Effector memory CD8-positive, alpha-beta T cell (primary cell): ENCODE measurements around the gene B3GALNT1.

Source experiments
- ATAC-seq: fragments of 150-1000 bp; cut with Tn5 transposase; replicated peaks from 2 replicates; pipeline ENCODE4 v1.10.0; 2021; ENCODE audit warnings: mild to moderate bottlenecking, moderate library complexity
- DNase-seq, 3 experiments: peaks; one replicate each; pipeline ENCODE4 v3.0.0; 2021
- H3K27ac Mint-ChIP-seq, 2 donors: one replicate each; pipeline ENCODE4 v1.8.0; 2022; ENCODE audit warnings: mild to moderate bottlenecking in 2 of 2, mixed read lengths in 2 of 2, moderate library complexity in 2 of 2
- H3K27me3 Mint-ChIP-seq, 2 donors: one replicate each; pipeline ENCODE4 v1.8.0; 2022; ENCODE audit warnings: mixed read lengths in 2 of 2
- H3K36me3 Mint-ChIP-seq: one replicate; pipeline ENCODE4 v1.8.0; 2022; ENCODE audit warnings: mild to moderate bottlenecking, moderate library complexity, mixed read lengths; ENCODE audit not compliant: insufficient read depth
- H3K4me1 Mint-ChIP-seq, 2 donors: one replicate each; pipeline ENCODE4 v1.8.0; 2022; ENCODE audit warnings: low read depth in 2 of 2, mixed read lengths in 2 of 2
- H3K4me3 Mint-ChIP-seq, 2 donors: one replicate each; pipeline ENCODE4 v1.8.0; 2022; ENCODE audit warnings: mild to moderate bottlenecking in 2 of 2, mixed read lengths in 2 of 2, moderate library complexity in 2 of 2
- H3K9me3 Mint-ChIP-seq, 2 donors: one replicate each; pipeline ENCODE4 v1.8.0; 2022; ENCODE audit warnings: mixed read lengths in 2 of 2

Gene B3GALNT1

DNA sequence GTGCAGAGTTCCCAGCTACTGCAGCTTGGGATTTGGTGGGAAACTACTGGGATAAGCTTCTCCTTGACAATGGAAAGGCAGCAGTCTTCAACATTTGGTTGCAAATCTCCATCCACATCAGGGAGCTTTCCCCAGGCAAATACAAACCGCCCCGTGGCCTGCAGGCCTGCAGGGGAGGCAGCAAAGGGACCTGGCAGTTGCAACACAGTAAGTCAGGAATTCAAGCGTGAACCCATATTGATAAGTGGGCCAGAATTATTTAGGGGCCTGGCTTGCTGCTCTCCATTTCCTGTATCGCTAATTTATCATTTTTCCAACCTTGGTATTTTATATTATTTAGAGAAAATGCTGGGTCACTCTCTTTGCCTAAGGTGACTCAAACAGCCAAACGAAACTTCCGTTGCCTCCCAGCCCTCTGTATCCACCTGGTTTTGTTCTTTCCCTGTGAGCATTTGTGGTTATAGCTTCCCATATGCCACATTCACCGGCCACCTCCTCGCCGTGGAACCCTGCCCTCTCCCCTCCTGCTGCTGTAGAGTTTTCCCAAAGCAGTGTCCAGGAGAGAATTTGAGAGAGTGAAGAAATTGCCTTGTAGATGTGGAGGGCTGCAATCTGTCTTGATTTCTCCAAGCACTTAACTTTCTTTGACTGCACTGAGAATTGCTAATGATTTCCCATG lies 34.8 kb downstream of the B3GALNT1 start:
- H3K4me3 Mint-ChIP-seq, result no peak overlapping the region
- H3K9me3 Mint-ChIP-seq, result no peaks in the 10 kb centered on the region
- H3K27me3 Mint-ChIP-seq, result no peaks in the 10 kb centered on the region
- H3K27ac Mint-ChIP-seq, result no peak overlapping the region
- ATAC-seq (no peak), DNase-seq (no peak)
- no peaks in the 10 kb centered on the region for H3K4me1 Mint-ChIP-seq
- peaks cover 3% of the 10 kb centered on the region for H3K36me3 Mint-ChIP-seq

DNA sequence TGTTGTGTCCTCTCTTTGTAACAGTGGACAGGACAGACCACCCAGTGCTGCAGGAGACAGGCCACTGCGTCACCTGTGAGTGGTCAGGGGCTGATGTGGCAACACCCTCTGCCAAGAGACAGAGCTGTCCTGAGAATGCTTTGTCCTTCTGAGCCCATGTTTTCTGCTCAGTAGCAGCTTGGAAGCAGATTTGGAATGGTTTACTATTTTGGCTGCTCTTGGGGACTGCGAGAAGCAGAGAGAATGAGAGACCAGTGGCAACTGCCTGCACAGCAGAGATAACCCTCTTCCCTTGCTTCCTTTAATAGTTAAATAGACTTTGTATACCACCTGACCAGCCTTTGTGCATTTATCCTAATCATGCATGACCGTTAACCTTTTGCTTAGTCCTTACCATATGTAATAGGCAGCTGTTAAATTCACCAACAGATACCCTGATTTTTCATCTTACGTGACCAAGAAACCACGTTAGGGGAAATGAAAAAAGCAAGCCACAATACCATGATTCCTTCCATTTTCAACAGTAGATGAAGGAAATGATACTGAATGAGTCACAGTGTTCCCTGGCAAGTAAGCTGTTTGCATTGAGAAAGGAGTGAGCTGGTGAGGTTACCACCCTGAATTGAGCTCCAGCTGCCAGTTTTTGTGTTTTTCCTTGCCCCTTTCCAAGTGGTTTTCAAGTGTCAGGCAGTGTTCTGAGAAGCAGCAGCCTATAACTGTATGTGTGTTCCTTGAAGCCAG lies 35.5 kb downstream of the B3GALNT1 start:
- H3K9me3 Mint-ChIP-seq, result no peaks in the 10 kb centered on the region
- peak; percentile 12 for ATAC-seq
- H3K4me1 Mint-ChIP-seq, result no peaks in the 10 kb centered on the region

DNA sequence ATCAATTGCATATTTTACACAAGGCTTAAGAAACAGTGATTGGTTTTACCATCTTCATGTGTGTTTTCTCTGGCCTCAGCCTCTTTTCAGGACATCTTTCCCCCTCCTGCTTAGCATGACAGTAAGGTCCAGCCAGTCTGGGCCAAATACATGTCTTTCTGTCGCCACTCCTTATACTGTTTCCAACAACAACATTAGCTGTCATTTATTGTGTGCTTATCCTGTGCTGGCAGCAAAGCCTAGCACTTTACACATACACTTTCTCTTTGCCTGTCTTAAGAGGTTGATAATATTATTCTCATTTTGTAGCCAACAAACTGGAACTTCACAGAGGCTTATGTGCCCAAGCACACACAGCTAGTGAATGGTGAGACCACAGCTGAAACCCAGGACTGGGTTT lies 37.8 kb downstream of the B3GALNT1 start:
- DNase-seq, result no peak

More for the DNA sequence above, 35.5 kb downstream of the B3GALNT1 start:
- no peak for DNase-seq
- no peaks in the 10 kb centered on the region for H3K27me3 Mint-ChIP-seq
- peaks cover 3% of the 10 kb centered on the region for H3K36me3 Mint-ChIP-seq
- H3K4me3 Mint-ChIP-seq, result no peak overlapping the region
- no peak overlapping the region for H3K27ac Mint-ChIP-seq

DNA sequence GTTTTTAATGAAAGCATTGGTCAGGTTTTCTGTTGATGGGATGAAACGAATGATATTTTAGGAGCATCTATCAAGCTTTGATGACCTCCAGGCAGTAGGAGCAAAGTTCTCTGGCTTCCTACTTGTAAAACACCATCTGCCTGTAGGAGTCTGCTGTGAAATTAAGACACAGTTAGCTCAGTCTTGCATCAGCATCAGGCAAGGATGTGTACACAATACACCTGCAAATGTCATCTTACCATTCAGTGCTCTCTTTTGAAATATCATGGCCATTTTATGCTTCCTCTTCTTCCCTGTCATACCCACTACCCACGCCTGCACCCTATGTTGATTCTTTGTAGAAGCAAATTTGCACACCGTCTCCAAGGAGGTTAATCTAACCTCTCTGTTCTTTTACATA lies 38.2 kb downstream of the B3GALNT1 start:
- ATAC-seq (no peak), DNase-seq (no peak)
- H3K27ac Mint-ChIP-seq, result no peak overlapping the region
- H3K4me1 Mint-ChIP-seq, result no peaks in the 10 kb centered on the region
- peaks cover 3% of the 10 kb centered on the region for H3K36me3 Mint-ChIP-seq
- H3K9me3 Mint-ChIP-seq, result no peaks in the 10 kb centered on the region
- H3K4me3 Mint-ChIP-seq, result no peak overlapping the region
- H3K27me3 Mint-ChIP-seq, result no peaks in the 10 kb centered on the region

More for the DNA sequence above, 37.8 kb downstream of the B3GALNT1 start:
- Mint-ChIP-seq H3K36me3 (peaks cover 3% of the 10 kb centered on the region), H3K27ac (no peak overlapping the region), H3K4me3 (no peak overlapping the region), H3K4me1 (no peaks in the 10 kb centered on the region), H3K27me3 (no peaks in the 10 kb centered on the region), H3K9me3 (no peaks in the 10 kb centered on the region)
- ATAC-seq, result no peak

DNA sequence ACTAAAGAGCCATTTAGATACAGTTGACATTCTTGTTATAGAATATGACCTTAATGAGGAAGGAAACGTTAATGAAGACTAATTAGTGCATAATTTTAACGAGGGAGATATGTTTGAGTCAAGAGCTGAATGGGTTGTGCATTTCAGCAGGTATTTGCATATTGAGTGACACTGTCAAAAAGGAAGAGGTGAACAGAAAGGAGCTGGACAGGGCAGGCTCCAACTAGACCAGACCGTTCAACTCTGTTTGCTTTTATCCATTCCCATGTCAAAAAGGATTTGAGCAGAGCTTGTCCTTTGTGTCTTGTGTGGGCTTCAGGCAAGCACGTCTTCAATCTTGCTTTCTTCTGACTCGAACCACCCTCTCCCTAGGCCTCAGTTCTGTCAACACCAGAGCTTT lies 40.7 kb downstream of the B3GALNT1 start:
- ATAC-seq, result no peak

DNA sequence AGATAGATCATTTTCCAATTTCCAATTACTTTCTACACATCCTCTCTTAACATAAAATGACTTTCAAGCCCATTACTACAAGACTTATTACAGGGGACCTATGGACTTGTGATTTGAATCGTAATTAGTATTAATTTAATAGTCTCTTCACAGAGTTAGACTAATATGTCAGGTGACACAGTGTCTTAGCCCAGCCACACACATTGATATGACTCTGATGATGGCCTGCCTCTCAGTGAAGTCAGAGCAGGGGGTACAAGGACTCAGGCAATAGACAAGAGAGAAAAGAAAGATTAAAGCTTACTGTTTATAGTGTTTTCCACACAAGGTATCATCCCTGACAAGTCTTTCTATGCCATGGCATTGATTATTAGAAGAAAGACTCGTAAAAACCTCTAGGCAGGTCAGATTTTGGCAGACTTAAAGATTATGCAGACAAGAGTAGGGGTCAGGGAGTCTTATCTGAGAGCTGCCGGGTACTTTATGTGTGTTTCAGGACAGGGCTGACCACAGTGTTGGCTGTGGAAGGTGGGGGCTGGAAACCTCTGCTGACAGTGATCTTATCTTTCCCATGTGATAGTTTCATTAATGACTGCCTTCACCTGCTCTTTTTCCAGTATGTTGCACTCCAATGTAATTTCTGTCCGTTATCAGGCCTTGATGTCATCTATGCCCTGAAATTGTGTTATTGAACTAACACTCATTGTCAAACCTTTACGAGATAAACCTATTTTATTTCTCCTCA lies 50.1 kb downstream of the B3GALNT1 start:
- no peak overlapping the region for H3K27ac Mint-ChIP-seq
- H3K4me3 Mint-ChIP-seq, result no peak overlapping the region
- no peaks in the 10 kb centered on the region for H3K9me3 Mint-ChIP-seq

More for the DNA sequence above, 40.7 kb downstream of the B3GALNT1 start:
- H3K9me3 Mint-ChIP-seq, result no peaks in the 10 kb centered on the region
- no peak overlapping the region for H3K4me3 Mint-ChIP-seq
- no peaks in the 10 kb centered on the region for H3K27me3 Mint-ChIP-seq
- no peaks in the 10 kb centered on the region for H3K4me1 Mint-ChIP-seq
- no peak for DNase-seq
- H3K36me3 Mint-ChIP-seq, result no peaks in the 10 kb centered on the region
- no peak overlapping the region for H3K27ac Mint-ChIP-seq

DNA sequence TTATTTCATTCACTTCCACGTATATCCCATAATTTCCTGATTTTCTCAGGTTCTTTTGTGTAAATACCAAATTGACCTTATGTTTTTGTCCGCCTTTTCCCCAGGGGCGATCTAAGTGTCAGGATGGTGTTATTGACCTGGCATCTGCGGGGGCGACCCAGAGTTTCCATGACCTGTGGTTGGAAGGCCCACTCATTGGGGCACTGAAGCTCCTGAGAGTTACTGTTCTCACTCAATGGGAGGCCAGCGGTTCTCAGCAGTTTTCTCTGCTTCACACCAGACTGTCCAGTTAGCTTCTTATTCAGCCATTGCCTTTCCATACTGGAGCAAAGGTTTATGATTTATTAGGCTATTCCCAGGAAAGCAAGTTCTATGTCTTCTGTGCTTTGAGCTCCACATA lies 53.3 kb downstream of the B3GALNT1 start:
- Mint-ChIP-seq H3K27ac (no peak overlapping the region), H3K36me3 (no peaks in the 10 kb centered on the region), H3K9me3 (no peaks in the 10 kb centered on the region), H3K4me3 (no peak overlapping the region), H3K27me3 (no peaks in the 10 kb centered on the region), H3K4me1 (no peaks in the 10 kb centered on the region)
- ATAC-seq (no peak), DNase-seq (no peak)

More for the DNA sequence above, 50.1 kb downstream of the B3GALNT1 start:
- Mint-ChIP-seq H3K4me1 (no peaks in the 10 kb centered on the region), H3K36me3 (no peaks in the 10 kb centered on the region), H3K27me3 (no peaks in the 10 kb centered on the region)
- DNase-seq (no peak), ATAC-seq (no peak)

DNA sequence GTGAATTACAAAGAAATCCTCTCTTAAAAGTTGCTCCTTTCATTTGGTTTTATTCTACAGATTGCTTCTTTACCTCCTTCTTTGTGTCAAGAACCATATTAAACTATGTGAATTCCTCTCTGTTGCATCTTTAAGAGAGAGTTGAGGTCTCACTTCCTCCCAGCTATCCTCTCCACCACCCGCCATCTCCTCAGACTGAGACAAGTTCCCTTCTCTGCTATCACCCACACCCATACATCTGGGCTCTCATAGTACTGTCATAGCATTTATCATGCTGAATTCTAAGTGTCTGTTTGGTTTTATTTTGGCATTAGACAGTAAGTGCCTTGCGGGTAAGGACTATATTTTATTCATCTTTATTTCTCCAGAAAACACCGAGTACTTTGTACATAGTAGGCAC lies 54.2 kb downstream of the B3GALNT1 start:
- Mint-ChIP-seq H3K4me3 (no peak overlapping the region), H3K9me3 (no peaks in the 10 kb centered on the region), H3K27ac (no peak overlapping the region), H3K36me3 (no peaks in the 10 kb centered on the region), H3K27me3 (no peaks in the 10 kb centered on the region), H3K4me1 (no peaks in the 10 kb centered on the region)
- no peak for ATAC-seq
- DNase-seq, result no peak

DNA sequence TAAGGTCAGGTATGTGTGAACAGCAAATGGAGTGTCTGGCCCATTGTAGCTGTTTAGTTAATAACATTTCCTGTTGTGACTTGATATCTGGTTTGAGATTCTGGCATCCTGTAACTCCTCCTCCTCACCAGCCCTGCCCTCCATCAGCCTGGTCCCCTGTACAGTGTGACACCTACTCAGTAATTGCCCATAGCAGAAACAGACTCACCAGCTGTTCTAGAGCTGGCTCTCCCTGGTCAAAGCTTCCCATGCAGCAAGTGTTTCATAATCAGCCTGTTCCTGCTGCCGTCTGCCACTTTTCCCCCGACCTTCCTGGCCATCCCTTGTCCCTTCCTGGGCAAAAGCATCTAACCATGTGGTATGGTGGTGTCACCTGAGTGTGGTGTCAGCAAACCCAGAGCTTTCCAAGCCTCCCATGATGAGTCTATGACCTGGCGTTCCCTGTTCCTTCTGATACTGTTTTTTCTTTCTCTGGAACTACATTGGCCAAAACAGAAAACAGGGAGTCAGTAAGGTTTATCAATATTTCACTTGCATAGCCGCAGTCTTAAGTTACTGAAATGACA lies 55.4 kb downstream of the B3GALNT1 start:
- peaks cover 0 to 7% of the 10 kb centered on the region in 2 donors for H3K9me3 Mint-ChIP-seq
- DNase-seq (no peak), ATAC-seq (no peak)
- H3K27ac Mint-ChIP-seq, result no peak overlapping the region
- H3K27me3 Mint-ChIP-seq, result no peaks in the 10 kb centered on the region
- H3K4me1 Mint-ChIP-seq, result no peaks in the 10 kb centered on the region
- no peaks in the 10 kb centered on the region for H3K36me3 Mint-ChIP-seq
- no peak overlapping the region for H3K4me3 Mint-ChIP-seq

DNA sequence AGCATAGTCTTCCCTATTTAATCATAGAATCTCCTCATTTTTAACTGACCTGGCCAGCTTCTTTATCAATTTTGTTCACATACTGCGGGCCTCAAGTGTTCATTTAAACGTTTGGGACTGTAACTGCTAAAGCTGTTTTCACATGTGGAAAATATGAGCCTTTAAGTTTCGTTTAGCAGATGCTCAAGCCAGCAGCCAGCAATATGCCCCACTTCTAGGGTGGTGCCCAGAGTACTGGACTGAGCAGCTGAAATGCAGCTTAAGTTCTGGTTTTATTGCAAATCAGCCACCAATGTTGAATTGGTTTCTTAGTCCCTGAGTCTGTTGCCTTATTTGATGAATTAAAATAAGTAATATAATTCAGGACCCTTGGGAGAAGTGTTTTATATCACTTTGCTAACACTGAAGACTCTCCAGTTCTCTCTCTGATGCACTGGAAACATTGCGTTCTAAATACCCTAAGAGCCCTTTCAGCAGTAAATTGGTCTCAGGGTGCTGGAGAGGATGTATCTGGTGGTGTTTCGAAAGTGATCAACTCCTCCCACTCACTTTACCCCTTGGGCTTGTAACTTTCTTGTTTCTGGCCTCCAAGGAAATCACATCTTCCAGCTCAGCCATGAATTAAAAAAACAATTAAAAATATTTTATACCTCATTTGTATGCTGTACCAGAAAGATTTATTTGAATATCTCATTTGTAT lies 61.7 kb downstream of the B3GALNT1 start:
- DNase-seq, result no peak
- Mint-ChIP-seq H3K36me3 (no peaks in the 10 kb centered on the region), H3K4me1 (no peaks in the 10 kb centered on the region), H3K27ac (no peak overlapping the region), H3K4me3 (no peak overlapping the region), H3K9me3 (peaks cover 2 to 7% of the 10 kb centered on the region in 2 donors), H3K27me3 (no peaks in the 10 kb centered on the region)
- ATAC-seq, result no peak

DNA sequence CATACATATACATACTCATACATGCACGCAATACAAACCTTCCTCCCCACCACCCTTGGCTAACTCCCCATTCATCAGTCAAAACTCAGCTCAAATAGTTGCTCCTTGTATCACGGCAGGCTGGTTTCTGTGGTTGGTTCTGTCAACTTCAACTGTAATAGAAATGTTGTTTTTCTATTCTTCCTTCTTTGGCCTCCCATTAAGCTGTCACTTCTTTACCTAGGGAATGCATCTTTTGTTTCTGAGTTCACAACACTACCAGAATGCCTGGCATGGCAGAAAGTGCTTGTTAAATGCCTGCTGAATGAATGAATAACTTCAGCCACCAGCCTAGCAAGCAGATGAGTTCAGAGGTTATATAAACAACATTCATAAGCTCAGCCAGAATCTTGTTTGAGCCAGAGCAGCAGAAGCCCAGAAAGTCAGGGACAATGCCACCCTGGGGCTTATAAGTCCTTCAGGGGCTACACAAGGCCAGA lies 63.1 kb downstream of the B3GALNT1 start:
- no peak for DNase-seq
- no peak for ATAC-seq
- H3K27ac Mint-ChIP-seq, result no peak overlapping the region
- no peak overlapping the region for H3K4me3 Mint-ChIP-seq
- H3K4me1 Mint-ChIP-seq, result no peaks in the 10 kb centered on the region
- H3K36me3 Mint-ChIP-seq, result no peaks in the 10 kb centered on the region
- no peaks in the 10 kb centered on the region for H3K27me3 Mint-ChIP-seq
- peaks cover 2 to 7% of the 10 kb centered on the region in 2 donors for H3K9me3 Mint-ChIP-seq

DNA sequence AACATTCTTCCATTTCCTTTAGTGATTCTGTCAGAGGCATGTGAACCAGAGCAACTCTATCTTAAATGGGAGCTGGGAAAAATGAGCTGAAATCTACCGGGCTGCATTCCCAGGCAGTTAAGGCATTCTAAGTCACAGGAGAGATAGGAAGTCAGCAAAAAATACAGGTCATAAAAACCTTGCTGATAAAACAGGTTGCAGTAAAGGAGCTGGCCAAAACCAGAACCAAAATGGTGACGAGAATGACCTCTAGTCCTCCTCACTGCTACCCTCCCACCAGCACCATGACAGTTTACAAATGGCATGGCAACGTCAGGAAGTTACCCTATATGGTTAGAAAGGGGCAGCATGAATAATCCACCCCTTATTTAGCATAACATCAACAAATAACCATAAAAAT lies 66.4 kb downstream of the B3GALNT1 start:
- DNase-seq (no peak), ATAC-seq (no peak)

DNA sequence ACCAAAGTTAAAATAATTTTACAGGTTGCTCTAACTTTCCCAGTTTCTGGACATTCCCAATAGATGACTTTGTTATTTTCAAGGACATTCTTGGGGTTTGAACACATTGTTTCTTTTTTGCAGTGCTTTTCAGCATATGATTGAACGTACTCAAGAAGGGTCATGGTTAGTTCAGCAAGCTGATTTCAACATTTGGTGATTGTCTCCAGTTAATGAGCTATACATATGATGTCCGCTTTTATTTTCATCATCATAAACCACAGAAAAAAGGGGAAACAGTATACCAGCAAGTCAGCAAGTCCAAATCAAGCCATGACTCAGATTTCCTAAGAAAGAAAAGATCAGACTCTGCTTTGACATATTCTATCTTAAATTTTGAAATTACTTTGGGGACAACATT lies 69.4 kb downstream of the B3GALNT1 start:
- no peak for DNase-seq
- Mint-ChIP-seq H3K9me3 (peaks cover 2 to 12% of the 10 kb centered on the region in 2 donors), H3K4me1 (no peaks in the 10 kb centered on the region), H3K36me3 (no peaks in the 10 kb centered on the region), H3K4me3 (no peak overlapping the region), H3K27me3 (no peaks in the 10 kb centered on the region), H3K27ac (no peak overlapping the region)
- no peak for ATAC-seq

More for the DNA sequence above, 66.4 kb downstream of the B3GALNT1 start:
- Mint-ChIP-seq H3K27ac (no peak overlapping the region), H3K4me1 (no peaks in the 10 kb centered on the region), H3K4me3 (no peak overlapping the region), H3K36me3 (no peaks in the 10 kb centered on the region), H3K27me3 (no peaks in the 10 kb centered on the region), H3K9me3 (peaks cover 0 to 2% of the 10 kb centered on the region in 2 donors)
